Panc1 (cell line): Measurements from ENCODE around the gene GAB4. TPM values are rescaled to one million over a fixed set of nuclear protein-coding genes. Genes with fewer than 3 reads are reported as not detected.
"Not testable (repeated sequence)": the region's sequence is repeated elsewhere in the genome, so short reads cannot be mapped to it uniquely, and the experiment has no call there.

Experiments used
- ATAC-seq: fragments of 200-7000 bp; cut with Tn5 transposase; 2 replicates; pipeline ENCODE4 v1.9.1; 2020; ENCODE audit warnings: mild to moderate bottlenecking, moderate library complexity
- BruUV-seq: library from RNA; stranded (reverse); fragments of 400-500 nt; replicated peaks from 2 replicates; lab custom pipeline; 2021; lab: Mats Ljungman, UMichigan
- CTCF ChIA-PET: fragments of 300-600 bp; sonication (Branson Sonifier 250); formaldehyde crosslinking; loops from one replicate; lab custom pipeline; 2022; ENCODE audit warnings: antibody characterized with exemption; lab: Charles Lee
- POLR2A ChIA-PET: fragments of 300-600 bp; sonication (Branson Sonifier 250); formaldehyde crosslinking; loops from one replicate; lab custom pipeline; 2022; ENCODE audit warnings: antibody characterized with exemption; lab: Charles Lee
- DNase-seq: peaks from one replicate; pipeline ENCODE4 v3.0.0-alpha.2; 2010; ENCODE audit warnings: low read depth, low spot score
- H3K27ac ChIP-seq: 2 replicates; pipeline ENCODE4 v1.5.1; 2011; ENCODE audit warnings: mild to moderate bottlenecking, low read length, inconsistent platforms
- H3K27me3 ChIP-seq: fragments of 200-500 bp; sonication (Bioruptor generic); 2 replicates; pipeline ENCODE4 v1.6.0; 2014; ENCODE audit warnings: low read length, inconsistent platforms; ENCODE audit not compliant: control insufficient read depth, insufficient read depth
- H3K36me3 ChIP-seq: fragments of 200-500 bp; sonication (Bioruptor generic); 2 replicates; pipeline ENCODE4 v1.5.1; 2014; ENCODE audit warnings: inconsistent platforms, mild to moderate bottlenecking, low read length, moderate library complexity; ENCODE audit not compliant: control insufficient read depth, insufficient read depth
- H3K4me1 ChIP-seq: 2 replicates; pipeline ENCODE4 v1.5.1; 2011; ENCODE audit warnings: inconsistent platforms, mild to moderate bottlenecking, low read length, moderate library complexity; ENCODE audit not compliant: control insufficient read depth, insufficient read depth
- H3K4me3 ChIP-seq, 2 experiments: 2 replicates each; pipeline ENCODE4 v1.5.1; 2011 to 2012; ENCODE audit warnings: low read depth in 2 of 2, low read length in 2 of 2, mild to moderate bottlenecking in 2 of 2, inconsistent platforms in 1 of 2, moderate library complexity in 1 of 2
- H3K9me3 ChIP-seq: fragments of 200-500 bp; sonication (Bioruptor generic); 2 replicates; pipeline ENCODE4 v1.5.1; 2014; ENCODE audit warnings: low read depth, mild to moderate bottlenecking, inconsistent platforms, low read length, moderate library complexity; ENCODE audit not compliant: control insufficient read depth, insufficient read depth
- POLR2AphosphoS5 ChIP-seq: IDR thresholded peaks from 2 replicates; pipeline ENCODE4 v1.6.1; 2012; ENCODE audit warnings: mild to moderate bottlenecking, low read depth, low read length, moderate library complexity
- SIN3A ChIP-seq: IDR thresholded peaks from 2 replicates; pipeline ENCODE4 v1.6.1; 2012; ENCODE audit warnings: low read depth, mild to moderate bottlenecking, low read length, moderate library complexity, borderline replicate concordance; ENCODE audit not compliant: insufficient read depth
- TCF7L2 ChIP-seq: IDR thresholded peaks from 2 replicates; pipeline ENCODE4 v1.6.1; 2011; ENCODE audit warnings: mild to moderate bottlenecking, low read depth, low read length, inconsistent platforms
- in situ Hi-C: cut with HindIII; loops from 2 replicates; pipeline ENCODE4 v1.10.0; 2016; ENCODE audit warnings: low sequenced_read_pairs, low pct_unique_long_range_greater_than_20kb
- intact Hi-C: fragments of 100-400 bp; cut with micrococcal nuclease; formaldehyde crosslinking; loops from one replicate; pipeline ENCODE4 v1.10.0; 2022; ENCODE audit not compliant: unreplicated experiment
- total RNA-seq: library from RNA; stranded (reverse); gene quantifications from one replicate; pipeline ENCODE4 v1.2.1, GENCODE V29; 2021; ENCODE audit not compliant: unreplicated experiment
- TF ChIP-seq, protein P1 (sequence below): fragments of 450-650 bp; IDR thresholded peaks from 2 replicates; pipeline ENCODE4 v1.5.1; 2017; ENCODE audit warnings: mild to moderate bottlenecking
- TF ChIP-seq, protein P2 (sequence below), 2 experiments: IDR thresholded peaks; 2 replicates each; pipeline ENCODE4 v1.6.1; 2011 to 2012; ENCODE audit warnings: low read depth in 2 of 2, control low read depth in 1 of 2, low read length in 1 of 2, mild to moderate bottlenecking in 1 of 2, moderate library complexity in 1 of 2; ENCODE audit not compliant: insufficient read depth in 1 of 2

The GAB4 gene
- total RNA-seq, 1 experiment from 2014 or later: not detected

GRCh38 chr22:17015552-17015951 lies 7.5 kb upstream of the GAB4 start:
- H3K36me3 ChIP-seq, H3K27me3 ChIP-seq, in situ Hi-C loops, H3K4me1 ChIP-seq, intact Hi-C loops, ATAC-seq, CTCF ChIA-PET, DNase-seq, H3K4me3 ChIP-seq, POLR2A ChIA-PET, H3K27ac ChIP-seq, H3K9me3 ChIP-seq, BruUV-seq: not testable (repeated sequence)

- H3K27ac ChIP-seq, H3K4me1 ChIP-seq, CTCF ChIA-PET, H3K9me3 ChIP-seq, BruUV-seq, in situ Hi-C loops, ATAC-seq, H3K36me3 ChIP-seq, H3K27me3 ChIP-seq, intact Hi-C loops, POLR2A ChIA-PET, H3K4me3 ChIP-seq, DNase-seq: not testable (repeated sequence)
Observed at GRCh38 chr22:17014101-17014440, 6.0 kb upstream of the GAB4 start.

- ChIA-PET CTCF (no interaction called here), POLR2A (no interaction called here)
- TF ChIP-seq, protein P1, sequence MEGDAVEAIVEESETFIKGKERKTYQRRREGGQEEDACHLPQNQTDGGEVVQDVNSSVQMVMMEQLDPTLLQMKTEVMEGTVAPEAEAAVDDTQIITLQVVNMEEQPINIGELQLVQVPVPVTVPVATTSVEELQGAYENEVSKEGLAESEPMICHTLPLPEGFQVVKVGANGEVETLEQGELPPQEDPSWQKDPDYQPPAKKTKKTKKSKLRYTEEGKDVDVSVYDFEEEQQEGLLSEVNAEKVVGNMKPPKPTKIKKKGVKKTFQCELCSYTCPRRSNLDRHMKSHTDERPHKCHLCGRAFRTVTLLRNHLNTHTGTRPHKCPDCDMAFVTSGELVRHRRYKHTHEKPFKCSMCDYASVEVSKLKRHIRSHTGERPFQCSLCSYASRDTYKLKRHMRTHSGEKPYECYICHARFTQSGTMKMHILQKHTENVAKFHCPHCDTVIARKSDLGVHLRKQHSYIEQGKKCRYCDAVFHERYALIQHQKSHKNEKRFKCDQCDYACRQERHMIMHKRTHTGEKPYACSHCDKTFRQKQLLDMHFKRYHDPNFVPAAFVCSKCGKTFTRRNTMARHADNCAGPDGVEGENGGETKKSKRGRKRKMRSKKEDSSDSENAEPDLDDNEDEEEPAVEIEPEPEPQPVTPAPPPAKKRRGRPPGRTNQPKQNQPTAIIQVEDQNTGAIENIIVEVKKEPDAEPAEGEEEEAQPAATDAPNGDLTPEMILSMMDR: no peak
- TF ChIP-seq, protein P2, sequence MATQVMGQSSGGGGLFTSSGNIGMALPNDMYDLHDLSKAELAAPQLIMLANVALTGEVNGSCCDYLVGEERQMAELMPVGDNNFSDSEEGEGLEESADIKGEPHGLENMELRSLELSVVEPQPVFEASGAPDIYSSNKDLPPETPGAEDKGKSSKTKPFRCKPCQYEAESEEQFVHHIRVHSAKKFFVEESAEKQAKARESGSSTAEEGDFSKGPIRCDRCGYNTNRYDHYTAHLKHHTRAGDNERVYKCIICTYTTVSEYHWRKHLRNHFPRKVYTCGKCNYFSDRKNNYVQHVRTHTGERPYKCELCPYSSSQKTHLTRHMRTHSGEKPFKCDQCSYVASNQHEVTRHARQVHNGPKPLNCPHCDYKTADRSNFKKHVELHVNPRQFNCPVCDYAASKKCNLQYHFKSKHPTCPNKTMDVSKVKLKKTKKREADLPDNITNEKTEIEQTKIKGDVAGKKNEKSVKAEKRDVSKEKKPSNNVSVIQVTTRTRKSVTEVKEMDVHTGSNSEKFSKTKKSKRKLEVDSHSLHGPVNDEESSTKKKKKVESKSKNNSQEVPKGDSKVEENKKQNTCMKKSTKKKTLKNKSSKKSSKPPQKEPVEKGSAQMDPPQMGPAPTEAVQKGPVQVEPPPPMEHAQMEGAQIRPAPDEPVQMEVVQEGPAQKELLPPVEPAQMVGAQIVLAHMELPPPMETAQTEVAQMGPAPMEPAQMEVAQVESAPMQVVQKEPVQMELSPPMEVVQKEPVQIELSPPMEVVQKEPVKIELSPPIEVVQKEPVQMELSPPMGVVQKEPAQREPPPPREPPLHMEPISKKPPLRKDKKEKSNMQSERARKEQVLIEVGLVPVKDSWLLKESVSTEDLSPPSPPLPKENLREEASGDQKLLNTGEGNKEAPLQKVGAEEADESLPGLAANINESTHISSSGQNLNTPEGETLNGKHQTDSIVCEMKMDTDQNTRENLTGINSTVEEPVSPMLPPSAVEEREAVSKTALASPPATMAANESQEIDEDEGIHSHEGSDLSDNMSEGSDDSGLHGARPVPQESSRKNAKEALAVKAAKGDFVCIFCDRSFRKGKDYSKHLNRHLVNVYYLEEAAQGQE (IDR thresholded peaks at IDR 0.05; ENCODE audit: insufficient read depth in 1 of 2, low read depth in 2 of 2, low read length in 1 of 2): no peak
- no peak for TF ChIP-seq SIN3A
- no peak for TF ChIP-seq TCF7L2
- TF ChIP-seq POLR2AphosphoS5: no peak
- no peak for ATAC-seq
- Histone ChIP-seq H3K27ac (no peak overlapping the region), H3K36me3 (no peaks in the 10 kb centered on the region), H3K4me1 (no peaks in the 10 kb centered on the region), H3K9me3 (no peaks in the 10 kb centered on the region), H3K27me3 (no peaks in the 10 kb centered on the region), H3K4me3 (no peak overlapping the region)
- no peak for DNase-seq
- in situ Hi-C loops: no loop called here
- BruUV-seq: no TSS peak
- intact Hi-C loops: no loop called here
Observed at GRCh38 chr22:17013396-17014100, 5.5 kb upstream of the GAB4 start.
